Epithelial cell of esophagus (primary cell): Measurements from ENCODE around the gene EXOC3.

ENCODE experiments used
- DNase-seq: peaks from one replicate; pipeline ENCODE4 v3.0.0; 2010; ENCODE audit warnings: low read depth
- H3K4me3 ChIP-seq: 2 replicates; pipeline ENCODE4 v1.5.1; 2011; ENCODE audit warnings: mild to moderate bottlenecking, low read length, control low read depth
- TF ChIP-seq, protein P1 (sequence below): IDR thresholded peaks from 2 replicates; pipeline ENCODE4 v1.5.1; 2011; ENCODE audit warnings: low read depth, mild to moderate bottlenecking, low read length, control low read depth, inconsistent platforms; ENCODE audit not compliant: insufficient read depth; ENCODE audit errors: missing control alignments

Gene EXOC3

DNA sequence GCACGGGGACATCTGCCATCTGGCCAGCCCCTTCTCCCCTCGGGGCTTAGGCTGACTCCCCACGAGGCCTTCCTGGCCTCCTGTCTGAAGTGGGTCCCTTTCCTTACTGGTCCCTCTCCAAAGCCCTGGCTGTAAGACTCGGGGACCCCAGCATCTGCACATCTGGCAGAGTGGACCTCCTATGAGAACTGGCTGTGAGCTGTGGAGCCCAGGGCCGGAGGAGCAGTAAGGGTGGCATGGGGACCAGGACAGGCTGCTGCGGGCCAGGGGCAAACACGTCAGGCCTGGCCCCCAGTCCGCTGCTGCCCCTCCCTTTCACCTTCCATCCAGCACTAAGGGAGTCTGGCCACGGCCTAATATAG, 33.8 kb downstream of the EXOC3 start:
- DNase-seq = no peak
- H3K4me3 ChIP-seq = no peak overlapping the region

DNA sequence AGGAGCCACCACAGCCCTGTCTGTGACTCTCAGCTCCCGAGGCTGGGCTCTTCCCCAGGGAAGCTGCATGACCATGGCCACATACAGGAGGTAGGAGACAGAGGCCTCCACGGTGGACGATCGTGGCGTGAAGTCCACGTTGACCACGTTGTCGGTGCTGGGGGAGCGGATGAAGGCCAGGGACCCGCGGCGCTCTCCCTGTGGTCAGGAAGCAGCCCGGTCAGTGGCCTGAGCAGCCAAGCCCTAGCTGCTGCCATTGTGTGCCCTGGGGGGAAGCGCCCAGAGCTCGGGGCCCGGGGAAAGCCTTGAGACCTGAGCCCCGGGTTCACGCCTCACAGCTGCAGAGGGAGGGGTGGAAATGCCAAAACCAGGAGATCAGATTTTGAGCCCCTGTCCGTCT, 34.3 kb downstream of the EXOC3 start:
- TF ChIP-seq, protein P1, sequence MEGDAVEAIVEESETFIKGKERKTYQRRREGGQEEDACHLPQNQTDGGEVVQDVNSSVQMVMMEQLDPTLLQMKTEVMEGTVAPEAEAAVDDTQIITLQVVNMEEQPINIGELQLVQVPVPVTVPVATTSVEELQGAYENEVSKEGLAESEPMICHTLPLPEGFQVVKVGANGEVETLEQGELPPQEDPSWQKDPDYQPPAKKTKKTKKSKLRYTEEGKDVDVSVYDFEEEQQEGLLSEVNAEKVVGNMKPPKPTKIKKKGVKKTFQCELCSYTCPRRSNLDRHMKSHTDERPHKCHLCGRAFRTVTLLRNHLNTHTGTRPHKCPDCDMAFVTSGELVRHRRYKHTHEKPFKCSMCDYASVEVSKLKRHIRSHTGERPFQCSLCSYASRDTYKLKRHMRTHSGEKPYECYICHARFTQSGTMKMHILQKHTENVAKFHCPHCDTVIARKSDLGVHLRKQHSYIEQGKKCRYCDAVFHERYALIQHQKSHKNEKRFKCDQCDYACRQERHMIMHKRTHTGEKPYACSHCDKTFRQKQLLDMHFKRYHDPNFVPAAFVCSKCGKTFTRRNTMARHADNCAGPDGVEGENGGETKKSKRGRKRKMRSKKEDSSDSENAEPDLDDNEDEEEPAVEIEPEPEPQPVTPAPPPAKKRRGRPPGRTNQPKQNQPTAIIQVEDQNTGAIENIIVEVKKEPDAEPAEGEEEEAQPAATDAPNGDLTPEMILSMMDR = no peak
- H3K4me3 ChIP-seq = no peak overlapping the region
- no peak for DNase-seq

More for the DNA sequence above, 33.8 kb downstream of the EXOC3 start:
- TF ChIP-seq, protein P1 = no peak

DNA sequence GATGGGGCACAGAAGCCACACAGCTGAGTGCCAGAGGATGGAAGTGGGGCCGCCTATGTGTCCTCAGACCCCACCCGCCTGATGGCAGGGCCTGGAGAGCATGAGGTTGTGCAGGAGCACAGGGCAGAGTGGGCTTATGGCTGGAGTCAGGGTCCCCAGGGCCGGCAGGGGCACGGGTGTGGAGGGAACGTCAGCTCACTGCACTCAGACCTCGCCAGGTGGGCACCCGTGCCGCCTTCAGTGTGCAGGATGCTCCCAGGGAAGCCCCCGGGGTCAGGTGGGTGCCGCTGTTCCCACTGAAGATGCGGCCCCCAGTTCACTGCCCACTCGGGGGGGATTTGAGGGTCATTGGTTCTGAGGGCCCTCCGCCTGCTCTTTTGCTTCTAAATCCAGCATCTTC, 34.9 kb downstream of the EXOC3 start:
- DNase-seq = no peak
- H3K4me3 ChIP-seq = no peak overlapping the region
- TF ChIP-seq, protein P1 = no peak

DNA sequence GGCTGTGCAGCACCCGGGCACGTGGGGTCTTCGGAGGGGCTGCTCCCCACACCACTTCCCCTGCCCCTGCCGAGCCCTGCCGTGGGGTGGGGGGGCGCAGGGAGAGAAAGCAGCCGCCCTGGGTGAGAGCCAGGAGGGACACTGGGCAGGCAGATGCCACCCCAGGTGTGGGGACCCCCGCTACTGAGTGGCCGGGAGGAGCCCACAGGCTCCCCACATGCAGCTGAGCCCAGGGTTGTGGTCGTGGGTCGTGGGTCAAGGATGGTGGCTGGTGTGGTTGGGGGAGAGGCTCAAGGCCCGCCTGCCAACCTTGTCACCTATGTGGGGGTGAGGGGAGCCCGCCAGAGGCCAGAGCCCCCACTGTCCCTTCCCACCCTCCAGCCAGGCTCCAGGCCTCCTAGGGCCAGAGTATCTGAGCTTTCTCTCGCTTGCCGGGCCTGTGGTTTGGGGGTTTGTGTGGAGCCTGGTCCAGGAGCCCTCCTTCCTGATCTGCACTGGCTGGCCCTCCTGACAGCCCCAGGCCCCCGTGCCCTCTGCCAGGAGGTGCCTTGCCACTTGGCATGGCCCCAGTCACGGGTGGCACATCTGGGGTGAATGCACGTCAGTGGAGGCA, 35.5 kb downstream of the EXOC3 start:
- TF ChIP-seq, protein P1 = no peak
- no peak for DNase-seq
- no peak overlapping the region for H3K4me3 ChIP-seq

DNA sequence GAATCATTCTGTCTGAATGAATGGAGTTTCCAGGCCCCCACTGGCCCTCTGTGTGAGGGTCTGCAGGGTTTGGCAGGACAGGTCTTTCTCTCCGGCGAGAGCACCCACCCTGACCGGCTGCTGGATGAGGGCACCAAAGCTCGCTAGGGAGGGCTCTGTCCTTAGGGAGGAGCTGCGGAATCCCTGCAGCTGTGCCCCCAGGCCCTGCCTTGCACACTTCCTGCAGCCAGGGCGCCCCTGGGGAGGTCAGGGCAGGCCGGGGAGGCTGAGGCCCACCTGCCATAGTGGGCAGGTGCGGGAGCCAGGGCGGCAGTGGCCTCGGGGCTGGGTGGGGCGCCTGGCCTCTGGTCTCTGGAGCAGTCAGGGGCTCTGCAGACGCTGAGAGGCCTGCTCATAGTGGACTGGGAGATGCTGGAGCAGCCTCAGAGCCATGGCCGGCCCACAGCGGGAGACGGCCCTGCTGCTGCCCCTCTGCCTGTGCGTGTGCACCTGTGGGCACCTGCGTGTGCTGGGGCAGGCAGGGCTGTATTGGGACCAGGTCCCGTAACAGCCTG, 36.1 kb downstream of the EXOC3 start:
- H3K4me3 ChIP-seq = no peak overlapping the region
- TF ChIP-seq, protein P1 = no peak
- DNase-seq = no peak

DNA sequence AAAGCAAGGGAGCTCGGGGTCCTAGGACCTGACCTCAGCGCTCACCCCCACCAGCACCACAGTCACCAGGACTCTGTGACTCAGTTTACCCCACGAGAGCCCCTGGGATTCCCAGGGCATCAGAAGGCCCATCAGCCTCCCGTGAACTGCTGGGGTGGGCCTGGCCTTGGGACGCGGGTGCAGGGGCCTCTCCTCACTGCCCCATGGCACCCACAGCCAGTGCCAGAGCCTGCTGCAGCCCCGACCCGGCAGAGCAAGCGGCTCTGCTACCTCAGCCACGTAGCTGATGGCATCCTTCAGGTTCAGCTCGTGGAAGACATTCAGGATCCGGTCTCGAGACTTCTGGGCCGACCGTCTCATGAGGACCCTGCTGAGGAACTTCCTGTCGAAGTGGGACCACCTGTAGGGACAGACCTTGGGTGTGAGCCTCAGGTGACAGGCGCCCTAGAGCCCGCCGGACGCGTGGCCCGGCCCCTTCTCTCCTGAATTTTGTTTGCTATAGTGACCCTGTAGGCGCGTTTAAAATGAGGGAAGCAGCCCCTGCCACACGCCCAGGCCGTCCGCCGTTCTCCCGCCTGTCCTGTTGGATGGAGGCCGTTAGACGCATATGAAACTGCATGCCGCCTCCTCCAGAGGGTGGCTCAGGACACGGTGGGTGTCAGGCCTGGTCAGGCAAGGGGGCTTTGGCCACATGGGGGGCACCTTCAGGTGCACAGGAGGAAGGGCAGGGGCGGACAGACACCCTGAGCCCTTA, 36.8 kb downstream of the EXOC3 start:
- H3K4me3 ChIP-seq = no peak overlapping the region
- no peak for DNase-seq
- TF ChIP-seq, protein P1 = no peak
